Heart left ventricle (tissue), 13 donors: ENCODE data around the gene AQP11.

ENCODE experiments used
- CTCF ChIP-seq, 12 donors: fragments of 200-600 bp; sonication (generic) in 4 of 12; IDR thresholded peaks; one replicate each; pipeline versions ENCODE4 v1.5.0 to v1.8.0; 2018 to 2022; ENCODE audit warnings: antibody characterized with exemption in 12 of 12, mild to moderate bottlenecking in 5 of 12
- POLR2A ChIP-seq, 2 donors: fragments of 450-650 bp; IDR thresholded peaks; one replicate each; pipeline ENCODE4 v1.6.1; 2017; ENCODE audit warnings: antibody characterized with exemption in 2 of 2, mild to moderate bottlenecking in 2 of 2, moderate library complexity in 2 of 2
- donor health status: ischemic (EF 13 %, LVEDD 7.1; RV severe dilation, severe dysfunction).
- donor health status: DM: no; HTN: yes; CAD: no.
- donor health status: DM: no; HTN: no; CAD: no.
- donor health status: ischemic (EF 25% LVEDD 6.9; RV normal size, moderate dysfunction).
- donor health status: ischemic (EF 25% LVEDD 5.7; RV mildly dilated, moderate dysfunction).
- donor health status: ischemic (EF 35%, LVEDD 5.7; RV mildly dilated, moderate dysfunction).
- donor health status: nonischemic (EF 11% LVEDD 7.7; RV severe dilation, severe dysfunction).
- donor health status: DM: yes; HTN: yes; CAD: no.
- donor health status: PGD.
- donor health status: ischemic (EF 29% LVEDD 5.4; RV normal size, mild dysfunction).
- donor health status: nonischemic (EF 23%, LVEDD 6.1; RV moderate dilation, normal function).

GRCh38 chr11:77542296-77542695 is 47.5 kb upstream of the AQP11 start:
- TF ChIP-seq CTCF (IDR thresholded peaks at IDR 0.05) (no peak), POLR2A (IDR thresholded peaks at IDR 0.05) (no peak)
